ENCODE measurements around the gene PRR33. TPM values are rescaled to one million over a fixed set of nuclear protein-coding genes. Genes with fewer than 3 reads are reported as not detected.

The PRR33 gene
- total RNA-seq, 2 experiments from 2014 or later, result 0.16 to 0.20 TPM

GRCh38 chr11:1852877-1853276 is 38.8 kb downstream of the PRR33 start, which contains the start of gene LSP1:
Gene LSP1 (plus strand): TSS chr11:1853084. CDS start chr11:1853145, 61 bp downstream.
- TF ChIP-seq CTCF (IDR thresholded peaks at IDR 0.05), result no peak
- ChIA-PET POLR2A (interaction anchor here (0.5 to 7.5 kb wide), 10 partner anchors 10 to 1118 kb away, joined by 3 to 81 read pairs (median 6); partner anchors contain the start of gene PRR33), CTCF (interaction anchor here (0.6 to 5.2 kb wide), 13 partner anchors 14 to 298 kb away, joined by 3 to 32 read pairs (median 5); partner anchors contain the start of gene TNNI2)
- Mint-ChIP-seq H3K27me3 (no peaks in the 10 kb centered on the region), H3K36me3 (ENCODE audit: low read depth) (peaks cover 11% of the 10 kb centered on the region), H3K4me3 (peak within 1 kb of the TSS; percentile 86), H3K9me3 (no peaks in the 10 kb centered on the region), H3K4me1 (ENCODE audit: low read depth) (peaks cover 53% of the 10 kb centered on the region), H3K27ac (peak within 1 kb of the TSS; percentile 95)
- intact Hi-C loops (cut with micrococcal nuclease), result no loop called here
- ATAC-seq (peak; percentile 65), DNase-seq (peak; percentile 95)

- Mint-ChIP-seq H3K9me3 (no peaks in the 10 kb centered on the region), H3K36me3 (ENCODE audit: low read depth) (peaks cover 11% of the 10 kb centered on the region), H3K27ac (peak overlapping the region; percentile 95), H3K4me1 (ENCODE audit: low read depth) (peaks cover 55% of the 10 kb centered on the region), H3K4me3 (peak overlapping the region; percentile 86), H3K27me3 (no peaks in the 10 kb centered on the region)
- no peak for TF ChIP-seq CTCF (IDR thresholded peaks at IDR 0.05)
- DNase-seq, result no peak
- intact Hi-C loops (cut with micrococcal nuclease), result no loop called here
- peak; percentile 0 for ATAC-seq
- ChIA-PET POLR2A (interaction anchor here (0.5 to 7.5 kb wide), 10 partner anchors 10 to 1118 kb away, joined by 3 to 81 read pairs (median 5); partner anchors contain the start of gene PRR33), CTCF (interaction anchor here (1.0 to 5.2 kb wide), 10 partner anchors 13 to 96 kb away, joined by 3 to 32 read pairs (median 4); partner anchors contain the start of gene TNNI2)
Observed at GRCh38 chr11:1852271-1852876, 39.3 kb downstream of the PRR33 start.

GRCh38 chr11:1851468-1852180 is 40.1 kb downstream of the PRR33 start:
- CTCF ChIA-PET, result interaction anchor here (0.9 to 5.2 kb wide), 11 partner anchors 13 to 300 kb away, joined by 3 to 32 read pairs (median 6); partner anchors contain the start of genes PRR33 and TNNI2
- POLR2A ChIA-PET, result interaction anchor here (0.7 to 7.5 kb wide), 6 partner anchors 11 to 99 kb away, joined by 3 to 81 read pairs (median 8); partner anchors contain the start of gene PRR33

GRCh38 chr11:1848640-1849430 is 42.9 kb downstream of the PRR33 start:
- Mint-ChIP-seq H3K9me3 (no peaks in the 10 kb centered on the region), H3K36me3 (ENCODE audit: low read depth) (peaks cover 6% of the 10 kb centered on the region), H3K4me1 (ENCODE audit: low read depth) (peaks cover 71% of the 10 kb centered on the region), H3K27ac (peak overlapping the region; percentile 66), H3K27me3 (no peaks in the 10 kb centered on the region), H3K4me3 (no peak overlapping the region)
- ATAC-seq, result no peak
- ChIA-PET POLR2A (interaction anchor here (0.9 to 7.5 kb wide), 4 partner anchors 21 to 41 kb away, joined by 3 to 81 read pairs (median 4); partner anchors contain the start of gene PRR33), CTCF (interaction anchor here (1.9 to 5.5 kb wide), 5 partner anchors 16 to 155 kb away, joined by 8 to 32 read pairs (median 14); no protein-coding TSS in a partner anchor)
- intact Hi-C loops (cut with micrococcal nuclease), result no loop called here
- no peak for TF ChIP-seq CTCF (IDR thresholded peaks at IDR 0.05)
- DNase-seq, result no peak

More at GRCh38 chr11:1851468-1852180, 40.1 kb downstream of the PRR33 start:
- intact Hi-C loops (cut with micrococcal nuclease), result no loop called here
- peaks cover 11% of the 10 kb centered on the region for H3K36me3 Mint-ChIP-seq (ENCODE audit: low read depth)
- peak overlapping the region; percentile 86 for H3K4me3 Mint-ChIP-seq
- DNase-seq (no peak), ATAC-seq (no peak)
- peaks cover 59% of the 10 kb centered on the region for H3K4me1 Mint-ChIP-seq (ENCODE audit: low read depth)
- H3K9me3 Mint-ChIP-seq, result no peaks in the 10 kb centered on the region
- peak overlapping the region; percentile 95 for H3K27ac Mint-ChIP-seq
- H3K27me3 Mint-ChIP-seq, result no peaks in the 10 kb centered on the region
- TF ChIP-seq CTCF (IDR thresholded peaks at IDR 0.05), result no peak

All from activated CD8-positive, alpha-beta T cell treated with anti-CD3 and anti-CD28 coated beads for 36 hours (primary cell).